ENCODE results near the gene YES1.

YES1 gene

GRCh38 chr18:811892-812375, at the start of gene YES1:
Gene YES1, minus strand, starts transcription at chr18:812242. Its CDS starts 55,415 bp downstream, at chr18:756827.
- DNase-seq: peak; percentile 75
- peak within 1 kb of the TSS; percentile 77 for H3K4me2 ChIP-seq (ENCODE audit: low read depth, low read length)
- H4K20me1 ChIP-seq (ENCODE audit: insufficient read depth, low read length): no peaks in the 10 kb centered on the region; the same call in 1 of the 2 replicates
- TF ChIP-seq EZH2 (optimal IDR thresholded peaks at IDR 0.05; ENCODE audit: low read depth, low read length) (no peak), EZH2phosphoT487 (IDR thresholded peaks at IDR 0.05; ENCODE audit: low read length) (no peak), CTCF (IDR thresholded peaks at IDR 0.05; ENCODE audit: low read length) (no peak)
- H2AFZ ChIP-seq (ENCODE audit: low read length): peak within 1 kb of the TSS; percentile 84
- H3K4me3 ChIP-seq (ENCODE audit: low read length): peak within 1 kb of the TSS; percentile 93
- peak within 1 kb of the TSS; percentile 71 for H3K9ac ChIP-seq (ENCODE audit: low read length)
- no peaks in the 10 kb centered on the region for H3K9me3 ChIP-seq (replicated peaks; ENCODE audit: insufficient read depth, low read length)
- peak within 1 kb of the TSS; percentile 41; the same call in 1 of the 2 replicates for H3K27ac ChIP-seq (ENCODE audit: low read length)
- H3K9me2 ChIP-seq (replicated peaks; ENCODE audit: insufficient read depth, low read length): no peaks in the 10 kb centered on the region
- H3K36me3 ChIP-seq (replicated peaks; ENCODE audit: insufficient read depth, low read length): no peaks in the 10 kb centered on the region
- peaks cover 24% of the 10 kb centered on the region for H3K79me2 ChIP-seq (ENCODE audit: low read length)
- H3F3A ChIP-seq (ENCODE audit: insufficient read depth, low read length): peaks cover 17% of the 10 kb centered on the region
- peaks cover 16% of the 10 kb centered on the region for H3K27me3 ChIP-seq (replicated peaks; ENCODE audit: insufficient read depth, low read length)
- H3K4me1 ChIP-seq (ENCODE audit: low read length): peaks cover 14% of the 10 kb centered on the region; the same call in 1 of the 2 replicates

- Histone ChIP-seq H3K27me3 (replicated peaks; ENCODE audit: insufficient read depth, low read length) (no peaks in the 10 kb centered on the region), H3K36me3 (replicated peaks; ENCODE audit: insufficient read depth, low read length) (no peaks in the 10 kb centered on the region), H3K27ac (ENCODE audit: low read length) (no peak overlapping the region), H3K9me2 (replicated peaks; ENCODE audit: insufficient read depth, low read length) (no peaks in the 10 kb centered on the region), H4K20me1 (ENCODE audit: insufficient read depth, low read length) (no peaks in the 10 kb centered on the region), H3K4me1 (ENCODE audit: low read length) (no peaks in the 10 kb centered on the region), H3K79me2 (ENCODE audit: low read length) (no peaks in the 10 kb centered on the region), H3K9ac (ENCODE audit: low read length) (no peak overlapping the region), H3K4me3 (ENCODE audit: low read length) (no peak overlapping the region), H3K9me3 (replicated peaks; ENCODE audit: insufficient read depth, low read length) (no peaks in the 10 kb centered on the region), H2AFZ (ENCODE audit: low read length) (no peak overlapping the region), H3K4me2 (ENCODE audit: low read depth, low read length) (no peak overlapping the region), H3F3A (ENCODE audit: insufficient read depth, low read length) (no peaks in the 10 kb centered on the region)
- TF ChIP-seq CTCF (IDR thresholded peaks at IDR 0.05; ENCODE audit: low read length): no peak
- TF ChIP-seq EZH2 (optimal IDR thresholded peaks at IDR 0.05; ENCODE audit: low read depth, low read length): no peak
- TF ChIP-seq EZH2phosphoT487 (IDR thresholded peaks at IDR 0.05; ENCODE audit: low read length): no peak
- DNase-seq: no peak
Observed at GRCh38 chr18:857986-858385, 45.9 kb upstream of the YES1 start.

- Histone ChIP-seq H3K4me2 (ENCODE audit: low read depth, low read length) (no peak overlapping the region), H3K79me2 (ENCODE audit: low read length) (no peaks in the 10 kb centered on the region), H3K9me2 (replicated peaks; ENCODE audit: insufficient read depth, low read length) (no peaks in the 10 kb centered on the region), H3K27ac (ENCODE audit: low read length) (no peak overlapping the region), H3K4me3 (ENCODE audit: low read length) (no peak overlapping the region), H3K9ac (ENCODE audit: low read length) (no peak overlapping the region), H3F3A (ENCODE audit: insufficient read depth, low read length) (no peaks in the 10 kb centered on the region), H3K4me1 (ENCODE audit: low read length) (no peaks in the 10 kb centered on the region), H3K36me3 (replicated peaks; ENCODE audit: insufficient read depth, low read length) (no peaks in the 10 kb centered on the region), H4K20me1 (ENCODE audit: insufficient read depth, low read length) (no peaks in the 10 kb centered on the region), H3K27me3 (replicated peaks; ENCODE audit: insufficient read depth, low read length) (no peaks in the 10 kb centered on the region), H2AFZ (ENCODE audit: low read length) (no peak overlapping the region), H3K9me3 (replicated peaks; ENCODE audit: insufficient read depth, low read length) (no peaks in the 10 kb centered on the region)
- DNase-seq: no peak
- TF ChIP-seq EZH2phosphoT487 (IDR thresholded peaks at IDR 0.05; ENCODE audit: low read length) (no peak), EZH2 (optimal IDR thresholded peaks at IDR 0.05; ENCODE audit: low read depth, low read length) (no peak), CTCF (IDR thresholded peaks at IDR 0.05; ENCODE audit: low read length) (no peak)
Observed at GRCh38 chr18:853471-853870, 41.4 kb upstream of the YES1 start.

Data from MM.1S (cell line).